GM19463 (cell line): ENCODE measurements around the gene PSD2.

Experiments used
- ATAC-seq: cut with Tn5 transposase; IDR thresholded peaks from one replicate; pipeline ENCODE4 v1.9.1; 2021; ENCODE audit warnings: mild to moderate bottlenecking, moderate library complexity; ENCODE audit not compliant: unreplicated experiment

Gene PSD2

GRCh38 chr5:139810341-139811273, 15.0 kb downstream of the PSD2 start:
- ATAC-seq = no peak

- ATAC-seq = no peak
Measured at GRCh38 chr5:139811274-139811607, 15.6 kb downstream of the PSD2 start.

- no peak for ATAC-seq
Measured at GRCh38 chr5:139812323-139812722, 16.7 kb downstream of the PSD2 start.

- ATAC-seq = no peak
Measured at GRCh38 chr5:139812836-139813805, 17.5 kb downstream of the PSD2 start.

GRCh38 chr5:139814191-139814601, 18.6 kb downstream of the PSD2 start:
- ATAC-seq = no peak

- ATAC-seq = no peak
Measured at GRCh38 chr5:139814704-139815280, 19.2 kb downstream of the PSD2 start.

- ATAC-seq = no peak
Measured at GRCh38 chr5:139816566-139816965, 21.0 kb downstream of the PSD2 start.

- ATAC-seq = no peak
Measured at GRCh38 chr5:139817362-139817761, 21.8 kb downstream of the PSD2 start.

- ATAC-seq = no peak
Measured at GRCh38 chr5:139817970-139818369, 22.4 kb downstream of the PSD2 start.

GRCh38 chr5:139820130-139820529, 24.5 kb downstream of the PSD2 start:
- ATAC-seq = no peak

GRCh38 chr5:139820606-139821005, 25.0 kb downstream of the PSD2 start:
- ATAC-seq = no peak

GRCh38 chr5:139821806-139822552, 26.4 kb downstream of the PSD2 start:
- no peak for ATAC-seq

- no peak for ATAC-seq
Measured at GRCh38 chr5:139822553-139823425, 27.2 kb downstream of the PSD2 start.

- no peak for ATAC-seq
Measured at GRCh38 chr5:139823757-139824355, 28.2 kb downstream of the PSD2 start.

- no peak for ATAC-seq
Measured at GRCh38 chr5:139825690-139826089, 30.1 kb downstream of the PSD2 start.

GRCh38 chr5:139828207-139828895, 32.7 kb downstream of the PSD2 start:
- ATAC-seq = no peak

GRCh38 chr5:139829471-139829870, 33.9 kb downstream of the PSD2 start:
- no peak for ATAC-seq

GRCh38 chr5:139831624-139832023, 36.0 kb downstream of the PSD2 start:
- ATAC-seq = no peak

GRCh38 chr5:139833525-139833924, 37.9 kb downstream of the PSD2 start:
- ATAC-seq = no peak
